NCI-H2196 (cell line): ENCODE results near the gene NDEL1.
A peak's percentile ranks its signal among the peaks of the same experiment; 100 is the strongest.

Source experiments
- DNase-seq: peaks from one replicate; lab custom pipeline; 2025; ENCODE audit not compliant: unreplicated experiment; lab: John Stamatoyannopoulos, UW

The NDEL1 gene

GRCh38 chr17:8455665-8456209 lies 20.1 kb downstream of the NDEL1 start:
- no peak for DNase-seq

- DNase-seq: no peak
These were observed 22.4 kb downstream of the NDEL1 start for GRCh38 chr17:8458128-8458527.

DNA sequence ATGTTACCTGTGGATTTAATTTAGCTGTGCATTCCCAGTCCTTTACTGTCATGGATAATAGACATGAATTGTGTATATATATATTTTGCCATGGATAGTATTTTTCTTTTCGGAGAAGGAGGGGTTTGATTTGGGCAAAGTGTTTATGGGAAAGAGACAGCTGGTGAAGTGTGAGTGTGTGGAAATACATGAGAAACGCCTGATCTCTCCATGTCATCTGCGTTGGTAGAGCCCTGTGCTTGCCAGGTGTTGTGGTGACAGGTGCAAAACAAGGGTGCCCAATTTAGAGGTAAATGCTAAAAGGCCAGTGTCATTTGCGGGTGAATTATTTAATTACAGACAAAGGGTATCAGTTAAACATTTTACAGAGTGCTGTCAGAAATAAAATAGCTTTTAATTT lies 23.4 kb downstream of the NDEL1 start:
- DNase-seq: no peak

DNA sequence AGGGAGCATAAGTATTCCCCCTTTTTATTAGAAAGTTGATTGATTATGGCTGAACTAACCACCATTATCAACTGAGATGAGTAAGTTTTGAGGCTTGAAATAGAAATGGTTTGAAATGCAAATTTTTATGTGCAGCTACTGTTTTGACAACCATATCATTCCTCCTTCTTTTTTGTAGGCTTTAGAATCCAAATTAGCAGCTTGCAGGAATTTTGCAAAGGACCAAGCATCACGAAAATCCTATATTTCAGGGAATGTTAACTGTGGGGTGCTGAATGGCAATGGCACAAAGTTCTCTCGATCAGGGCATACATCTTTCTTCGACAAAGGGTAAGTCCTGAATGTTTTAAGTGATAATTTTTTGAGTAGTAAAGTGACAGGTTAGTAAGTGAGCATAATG lies 24.1 kb downstream of the NDEL1 start:
- no peak for DNase-seq

DNA sequence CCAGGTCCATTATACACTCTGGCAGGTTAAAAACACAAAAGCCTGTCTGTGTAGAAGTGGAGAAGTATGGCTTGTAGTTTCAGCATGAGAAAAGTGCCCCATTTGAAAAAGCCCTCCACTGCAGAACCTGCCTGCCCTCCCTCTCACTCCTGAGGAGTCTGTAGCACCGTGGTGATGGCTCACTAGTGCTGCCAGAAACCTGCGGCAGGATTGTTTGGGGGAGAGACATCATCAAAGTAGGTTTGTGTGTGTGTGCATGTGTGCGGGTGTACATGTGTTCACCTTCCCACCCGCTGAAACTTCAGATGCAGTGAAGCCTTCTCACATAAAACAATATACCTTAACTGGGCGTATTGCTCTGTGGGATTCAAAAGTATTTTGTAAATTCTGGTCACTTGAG lies 26.9 kb downstream of the NDEL1 start:
- no peak for DNase-seq

DNA sequence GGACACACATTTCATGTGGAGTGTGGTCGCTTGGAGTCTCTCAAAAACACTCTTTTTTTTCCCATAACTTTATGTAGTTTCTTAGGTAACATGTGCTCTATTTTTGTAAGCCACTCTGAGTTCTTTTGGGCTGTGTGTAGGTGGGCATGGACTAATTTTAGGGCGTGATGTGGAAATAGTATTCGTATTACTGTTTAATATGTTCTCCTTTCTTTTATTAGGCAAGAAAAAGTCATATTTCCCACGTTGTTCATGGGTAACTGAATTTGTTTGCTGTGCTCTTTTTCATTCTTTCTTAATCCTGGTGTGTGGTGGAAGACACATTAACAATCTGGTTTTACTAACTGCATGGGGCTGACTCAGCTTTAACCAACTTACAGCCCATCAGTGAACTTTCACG lies 27.4 kb downstream of the NDEL1 start:
- DNase-seq: no peak

DNA sequence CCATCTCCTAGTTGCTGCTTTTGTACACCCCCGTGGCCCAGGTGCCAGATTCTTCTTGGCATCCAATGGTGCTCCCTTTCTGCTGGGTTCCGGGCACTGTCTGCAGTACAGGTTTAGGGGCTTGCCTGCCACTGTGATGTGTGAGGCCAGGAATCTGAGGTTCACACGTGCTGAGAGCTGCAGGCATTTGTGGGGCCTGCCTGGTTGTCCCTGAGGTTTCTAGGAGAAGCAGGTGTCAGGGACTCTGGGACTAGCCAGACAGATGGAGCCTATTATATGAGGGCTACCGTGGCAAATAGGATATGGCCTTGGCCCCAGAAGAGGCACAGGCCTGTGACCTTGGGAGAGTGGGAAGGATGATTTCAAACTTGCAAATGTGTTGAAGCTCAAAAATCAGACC lies 29.3 kb downstream of the NDEL1 start:
- no peak for DNase-seq

DNA sequence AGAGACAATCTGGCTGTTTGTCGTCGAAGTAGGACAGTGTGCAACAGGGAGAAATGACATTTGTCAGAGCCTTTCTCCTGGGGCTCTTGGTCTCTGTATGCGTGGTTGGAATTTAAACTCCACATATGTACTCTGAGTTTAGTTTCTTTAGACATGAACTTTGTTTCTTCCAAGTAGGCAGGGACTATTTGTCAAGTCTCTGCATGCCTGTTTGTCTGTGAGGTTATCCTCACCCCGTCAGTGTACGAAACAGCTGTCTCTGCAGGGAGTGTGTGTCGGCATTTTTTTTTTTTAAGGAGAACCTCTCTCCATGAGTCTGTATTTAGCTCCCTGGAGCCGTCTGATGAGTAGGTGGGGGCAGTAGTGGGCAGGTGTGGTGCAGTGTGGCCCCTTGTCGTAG lies 29.7 kb downstream of the NDEL1 start:
- no peak for DNase-seq

DNA sequence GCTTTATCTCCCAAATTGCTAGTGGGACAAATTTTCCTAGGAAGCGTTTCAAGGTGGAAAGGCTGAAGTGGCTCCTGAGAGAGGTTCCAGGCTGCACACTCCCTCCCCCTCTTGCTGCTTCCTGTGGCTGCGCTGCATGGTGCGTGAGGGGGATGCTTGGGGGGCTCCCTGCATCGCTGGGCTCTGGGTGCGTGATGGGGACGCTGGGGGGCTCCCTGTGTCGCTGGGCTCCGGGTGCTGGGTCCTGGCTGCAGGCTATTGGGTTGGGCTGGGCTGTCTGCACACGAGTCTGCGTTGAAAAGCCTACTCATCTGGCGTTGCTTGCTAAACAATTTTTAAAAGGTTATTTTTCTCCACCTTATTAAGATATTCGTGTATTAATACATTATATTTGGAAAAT lies 30.1 kb downstream of the NDEL1 start:
- DNase-seq: no peak

GRCh38 chr17:8466456-8466855 lies 30.8 kb downstream of the NDEL1 start:
- no peak for DNase-seq

DNA sequence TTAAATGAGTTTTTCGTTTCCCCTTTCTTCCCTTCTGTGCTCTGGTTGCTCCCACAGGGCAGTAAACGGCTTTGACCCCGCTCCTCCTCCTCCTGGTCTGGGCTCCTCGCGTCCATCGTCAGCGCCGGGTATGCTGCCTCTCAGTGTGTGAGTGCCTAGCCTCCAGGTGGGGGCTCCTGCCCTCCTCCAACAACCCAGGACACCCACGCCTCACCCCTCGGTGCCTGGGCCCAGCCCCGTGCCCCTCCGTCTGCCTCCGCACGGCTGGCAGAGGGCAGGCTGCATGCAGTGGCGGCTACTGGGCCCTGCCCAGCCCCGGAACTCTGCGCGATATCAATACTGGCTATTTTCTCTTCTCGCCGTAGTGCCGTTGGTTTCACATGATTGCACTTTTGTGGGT lies 31.2 kb downstream of the NDEL1 start:
- DNase-seq: no peak

GRCh38 chr17:8467527-8467926 lies 31.8 kb downstream of the NDEL1 start:
- DNase-seq: no peak

GRCh38 chr17:8468127-8468526 lies 32.4 kb downstream of the NDEL1 start:
- DNase-seq: no peak

GRCh38 chr17:8468980-8469379 lies 33.3 kb downstream of the NDEL1 start:
- DNase-seq: no peak

DNA sequence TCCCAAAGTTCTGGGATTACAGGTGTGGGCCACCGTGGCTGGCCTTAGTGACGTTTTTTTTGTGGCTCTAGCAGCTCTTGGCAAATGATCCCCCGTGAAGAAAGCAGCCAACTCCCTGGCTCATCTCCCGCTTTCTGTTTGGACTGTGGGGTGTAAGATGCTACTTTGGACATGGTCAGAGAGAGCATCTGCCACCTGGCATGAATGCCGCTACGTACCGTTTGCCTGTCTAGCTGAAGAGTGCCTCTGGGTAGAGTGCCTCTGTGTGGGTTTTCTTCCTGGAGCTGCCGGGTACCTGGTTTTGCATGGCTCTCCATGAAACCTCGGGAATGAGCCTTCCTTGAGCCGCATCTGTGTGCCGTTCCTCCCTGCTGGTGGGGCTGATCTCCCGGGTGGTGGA lies 34.3 kb downstream of the NDEL1 start:
- peak; percentile 13 for DNase-seq

DNA sequence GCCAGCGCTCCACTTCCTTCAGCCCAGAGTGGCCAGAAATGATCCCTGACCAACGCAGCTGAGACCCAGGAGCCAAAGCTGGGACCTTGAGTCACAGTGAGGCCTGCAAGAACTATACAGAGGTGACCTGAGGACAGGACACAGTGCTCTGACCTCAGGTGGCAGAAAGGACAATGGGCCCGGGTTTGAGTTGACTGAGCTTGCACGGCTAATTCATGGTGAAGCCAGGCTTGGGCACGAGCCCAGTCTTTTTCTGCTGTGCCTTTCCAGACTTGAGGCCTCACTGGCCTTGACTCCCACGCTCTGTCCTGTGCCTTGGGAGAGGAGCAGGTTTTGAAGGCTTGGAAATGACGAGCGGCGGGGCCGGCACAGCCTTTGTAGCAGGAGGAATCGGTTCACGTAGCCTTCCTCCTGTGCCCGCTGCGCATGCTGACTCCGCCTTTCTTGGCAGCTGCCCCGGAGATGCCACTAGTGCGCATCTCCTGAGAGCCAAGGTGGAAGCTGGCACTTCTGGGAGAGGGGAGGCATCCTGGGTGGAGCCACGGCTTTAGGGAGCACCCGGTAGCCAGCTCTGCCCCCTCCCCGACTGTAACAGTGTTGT lies 34.9 kb downstream of the NDEL1 start:
- peak; percentile 49 for DNase-seq

- DNase-seq: no peak
These were observed 37.0 kb downstream of the NDEL1 start for GRCh38 chr17:8472663-8473062.

DNA sequence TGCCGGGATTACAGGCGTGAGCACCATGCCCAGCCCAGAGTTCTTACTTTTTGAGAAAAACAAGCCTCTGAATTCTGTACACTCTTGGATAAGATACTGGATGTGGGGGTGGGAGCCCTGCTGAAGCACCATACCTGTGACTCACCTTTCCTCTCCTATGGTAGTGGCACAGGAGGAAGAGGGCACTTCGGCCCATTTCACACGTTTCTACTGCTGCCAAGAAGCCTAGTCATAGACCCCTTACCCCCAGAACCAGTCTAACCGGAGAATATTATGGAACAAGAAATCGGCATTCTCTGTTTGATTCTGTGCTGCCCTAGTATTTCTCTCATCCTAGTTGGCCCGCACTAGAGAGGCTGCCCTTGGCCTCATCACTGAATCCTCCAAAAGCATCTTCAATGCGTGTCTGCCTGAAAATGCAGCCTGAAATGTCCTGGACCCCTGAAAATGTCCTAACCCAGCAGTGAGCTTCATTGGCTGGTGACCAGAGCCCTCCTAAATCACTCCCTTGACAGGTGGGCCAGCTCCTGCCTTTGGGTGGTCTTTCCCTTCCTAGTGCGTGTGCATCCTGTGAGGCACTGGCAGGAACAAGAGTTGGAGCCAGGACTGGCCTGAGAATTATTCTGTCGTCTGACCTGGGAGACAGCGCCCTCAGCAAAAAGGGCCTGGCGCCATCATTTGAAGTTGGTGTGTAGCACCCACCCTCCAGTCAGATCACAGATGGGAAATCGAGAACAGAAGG lies 37.9 kb downstream of the NDEL1 start:
- DNase-seq: no peak

- no peak for DNase-seq
These were observed 39.1 kb downstream of the NDEL1 start for GRCh38 chr17:8474826-8475225.

DNA sequence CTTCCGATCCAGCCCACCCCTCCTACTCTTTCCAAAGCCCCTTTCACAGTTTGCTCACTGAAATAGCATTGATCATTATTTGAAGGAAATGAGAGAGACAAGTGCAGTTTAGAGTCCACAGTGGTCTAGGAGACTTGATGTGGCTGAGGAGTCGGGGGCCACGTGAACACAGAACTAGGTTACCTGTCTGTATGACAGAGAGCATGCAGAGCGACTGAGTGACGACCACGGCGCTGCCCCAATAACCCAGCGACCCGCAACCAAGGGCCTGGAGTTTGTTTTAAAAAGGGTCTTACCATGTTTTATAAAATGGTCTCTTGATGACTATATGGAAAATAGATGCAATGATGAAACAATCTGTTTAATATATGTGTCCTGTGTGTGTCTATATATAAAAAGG lies 39.5 kb downstream of the NDEL1 start:
- DNase-seq: no peak

DNA sequence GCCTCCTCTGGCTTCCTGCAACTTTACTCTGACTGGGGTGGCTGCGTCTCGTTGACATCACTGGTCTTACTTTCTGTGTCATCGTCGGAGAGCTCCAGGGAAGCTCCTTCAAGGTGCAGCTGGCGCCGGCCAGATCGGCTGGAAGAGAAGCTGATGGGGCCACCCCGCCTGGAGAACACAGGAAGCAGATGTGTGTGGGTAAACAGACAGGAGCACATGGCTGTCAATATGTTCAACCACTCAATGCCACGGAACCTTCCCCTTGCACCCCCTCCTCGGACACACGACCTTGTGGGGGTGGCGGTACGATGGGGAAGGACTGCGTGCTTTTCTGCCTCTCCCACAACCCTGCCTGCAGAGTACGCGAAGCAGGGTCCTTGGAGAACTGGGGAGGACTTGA lies 40.1 kb downstream of the NDEL1 start:
- DNase-seq: no peak

GRCh38 chr17:8476741-8477140 lies 41.1 kb downstream of the NDEL1 start:
- DNase-seq: no peak

GRCh38 chr17:8477171-8477570 lies 41.5 kb downstream of the NDEL1 start:
- DNase-seq: no peak
